ENCODE data around the gene SLC2A10.
A peak's percentile ranks its signal among the peaks of the same experiment; 100 is the strongest.

Gene SLC2A10

GRCh38 chr20:46704714-46705377 lies 4.6 kb upstream of the SLC2A10 start:
- no peak for DNase-seq

GRCh38 chr20:46705378-46705729 lies 4.1 kb upstream of the SLC2A10 start:
- DNase-seq: no peak

GRCh38 chr20:46706242-46706641 lies 3.2 kb upstream of the SLC2A10 start:
- DNase-seq: no peak

- DNase-seq: peak; percentile 26 to 68
These were observed 1.1 kb upstream of the SLC2A10 start for GRCh38 chr20:46708172-46708860.

- DNase-seq: no peak
These were observed 392 bp upstream of the SLC2A10 start for GRCh38 chr20:46709055-46709458.

GRCh38 chr20:46710153-46710913 lies 884 bp downstream of the SLC2A10 start:
- no peak for DNase-seq

GRCh38 chr20:46712056-46712636 lies 2.7 kb downstream of the SLC2A10 start:
- no peak for DNase-seq

GRCh38 chr20:46713957-46714834 lies 4.7 kb downstream of the SLC2A10 start:
- DNase-seq: no peak

GRCh38 chr20:46715292-46715756 lies 5.9 kb downstream of the SLC2A10 start:
- DNase-seq: no peak

- no peak for DNase-seq
These were observed 8.5 kb downstream of the SLC2A10 start for GRCh38 chr20:46717818-46718541.

- DNase-seq: no peak
These were observed 10.6 kb downstream of the SLC2A10 start for GRCh38 chr20:46720019-46720418.

- no peak for DNase-seq
These were observed 11.5 kb downstream of the SLC2A10 start for GRCh38 chr20:46720776-46721425.

- DNase-seq: no peak
These were observed 12.0 kb downstream of the SLC2A10 start for GRCh38 chr20:46721476-46721875.

- no peak for DNase-seq
These were observed 13.0 kb downstream of the SLC2A10 start for GRCh38 chr20:46722450-46722849.

GRCh38 chr20:46723039-46723438 lies 13.6 kb downstream of the SLC2A10 start:
- DNase-seq: no peak

GRCh38 chr20:46724343-46724959 lies 15.0 kb downstream of the SLC2A10 start:
- no peak for DNase-seq

GRCh38 chr20:46725186-46726165 lies 16.0 kb downstream of the SLC2A10 start:
- DNase-seq: no peak

- no peak for DNase-seq
These were observed 22.3 kb downstream of the SLC2A10 start for GRCh38 chr20:46731770-46732169.

GRCh38 chr20:46735436-46735835 lies 26.0 kb downstream of the SLC2A10 start:
- DNase-seq: no peak

Data from NCI-H1930 (cell line).